HepG2 (cell line): ENCODE results near the gene RBM12. TPM values are rescaled to one million over a fixed set of nuclear protein-coding genes. Genes with fewer than 3 reads are reported as not detected.

Experiments used
- ATAC-seq: fragments of 200-7000 bp; cut with Tn5 transposase; 3 replicates; pipeline ENCODE4 v1.9.1; 2020; ENCODE audit warnings: mild to moderate bottlenecking, moderate library complexity
- BruUV-seq: library from RNA; stranded (reverse); fragments of 400-500 nt; replicated peaks from 2 replicates; lab custom pipeline; 2021; lab: Mats Ljungman, UMichigan
- CTCF ChIA-PET: fragments of 300-600 bp; formaldehyde crosslinking; extraction: SDS; loops from one replicate; lab custom pipeline; 2021; ENCODE audit warnings: low total read pairs, inconsistent platforms, low intra/inter-chr PET ratio; lab: Yijun Ruan, JAX
- POLR2A ChIA-PET: fragments of 350-600 bp; sonication (Branson Sonifier 250); formaldehyde crosslinking; loops from one replicate; lab custom pipeline; 2020; ENCODE audit warnings: antibody characterized with exemption, inconsistent platforms; lab: Yijun Ruan, JAX
- DNase-seq: peaks from one replicate; pipeline ENCODE4 v3.0.0-alpha.2; 2015; ENCODE audit warnings: low spot score
- FAIRE-seq: peaks from 3 replicates; lab custom pipeline; 2011; peaks lifted over from hg19 to GRCh38; lab: Jason Lieb, UNC
- H2AFZ ChIP-seq: one replicate; pipeline ENCODE4 v1.6.1; 2011; ENCODE audit warnings: low read length, inconsistent platforms
- H3K27ac ChIP-seq: fragments of 300-600 bp; 3 replicates; pipeline ENCODE4 v1.8.0; 2011; ENCODE audit warnings: mixed run types, mild to moderate bottlenecking, mixed read lengths, low read length, inconsistent platforms; ENCODE audit not compliant: insufficient read depth; ENCODE audit errors: extremely low read length
- H3K27me3 ChIP-seq, 2 experiments: fragments of 200-600 bp in 1 of 2; 2 replicates in 1 of 2; 3 replicates in 1 of 2; pipeline versions ENCODE4 v1.6.0 to v1.8.0; 2011; ENCODE audit warnings: low read length in 2 of 2, mild to moderate bottlenecking in 2 of 2, moderate library complexity in 2 of 2, inconsistent platforms in 1 of 2; ENCODE audit not compliant: insufficient read depth in 2 of 2, control insufficient read depth in 1 of 2
- H3K36me3 ChIP-seq, 2 experiments: fragments of 200-600 bp in 1 of 2; replicated peaks in 1 of 2; 2 replicates in 1 of 2; 3 replicates in 1 of 2; pipeline versions ENCODE4 v1.5.1 to v1.8.0; 2011; ENCODE audit warnings: low read length in 2 of 2, inconsistent platforms in 1 of 2; ENCODE audit not compliant: insufficient read depth in 2 of 2, control insufficient read depth in 1 of 2
- H3K4me1 ChIP-seq: 2 replicates; pipeline ENCODE4 v1.5.1; 2012; ENCODE audit warnings: low read length, inconsistent platforms; ENCODE audit not compliant: insufficient read depth
- H3K4me2 ChIP-seq: 2 replicates; pipeline ENCODE4 v1.6.0; 2011; ENCODE audit warnings: low read depth, low read length, inconsistent platforms
- H3K4me3 ChIP-seq, 3 experiments: fragments of 200-600 bp in 1 of 3; sonication (generic), shearing (Covaris generic) in 1 of 3; replicated peaks in 1 of 3; 2 replicates each; pipeline ENCODE4 v1.5.1; 2011 to 2016; ENCODE audit warnings: low read length in 3 of 3, inconsistent platforms in 2 of 3, low read depth in 2 of 3, mild to moderate bottlenecking in 2 of 3, control low read depth in 1 of 3, mixed read lengths in 1 of 3; ENCODE audit not compliant: insufficient read depth in 1 of 3
- H3K79me2 ChIP-seq: one replicate; pipeline ENCODE4 v1.6.1; 2011; ENCODE audit warnings: low read length, inconsistent platforms; ENCODE audit not compliant: insufficient read depth
- H3K9ac ChIP-seq: 2 replicates; pipeline ENCODE4 v1.6.0; 2011; ENCODE audit warnings: mild to moderate bottlenecking, low read depth, low read length, inconsistent platforms; ENCODE audit not compliant: insufficient read depth
- H3K9me3 ChIP-seq: 2 replicates; pipeline ENCODE4 v1.5.1; 2012; ENCODE audit warnings: mild to moderate bottlenecking, low read length
- H4K20me1 ChIP-seq: 2 replicates; pipeline ENCODE4 v1.6.0; 2011; ENCODE audit warnings: inconsistent platforms, mild to moderate bottlenecking, low read length, moderate library complexity; ENCODE audit not compliant: insufficient read depth
- GATA4 ChIP-seq: sonication (generic); IDR thresholded peaks from 2 replicates; pipeline ENCODE4 v1.6.1; 2016; ENCODE audit warnings: antibody characterized with exemption, low read depth, borderline replicate concordance
- HNRNPH1 ChIP-seq: fragments of 200-400 bp; formaldehyde crosslinking; optimal IDR thresholded peaks from 2 replicates; pipeline ENCODE3; 2017; ENCODE audit warnings: mild to moderate bottlenecking, low read depth, low read length
- ISL2 ChIP-seq: sonication (generic); formaldehyde crosslinking; IDR thresholded peaks from 2 replicates; pipeline ENCODE4 v1.5.0; 2020; ENCODE audit warnings: missing genetic modification reagents
- KDM5A ChIP-seq: fragments of 200-600 bp; sonication (generic); IDR thresholded peaks from 2 replicates; pipeline ENCODE4 v1.7.0; 2018; ENCODE audit warnings: antibody characterized with exemption, mild to moderate bottlenecking, low read length, borderline replicate concordance
- NCOA2 ChIP-seq: sonication (generic); formaldehyde crosslinking; IDR thresholded peaks from 2 replicates; pipeline ENCODE4 v1.8.0; 2022; ENCODE audit warnings: inconsistent platforms
- SMC3 ChIP-seq: IDR thresholded peaks from 2 replicates; pipeline ENCODE4 v1.6.1; 2011; ENCODE audit warnings: low read length, improper control_type of control experiment
- SP5 ChIP-seq: IDR thresholded peaks from 2 replicates; pipeline ENCODE4 v1.6.1; 2016; ENCODE audit warnings: low read depth, borderline replicate concordance
- SRF ChIP-seq: IDR thresholded peaks from 2 replicates; pipeline ENCODE4 v1.6.1; 2011; ENCODE audit warnings: mild to moderate bottlenecking, low read depth, low read length, moderate library complexity
- ZFP36L1 ChIP-seq: sonication (generic); formaldehyde crosslinking; IDR thresholded peaks from 2 replicates; pipeline ENCODE4 v1.8.0; 2022; ENCODE audit warnings: mild to moderate bottlenecking, missing genetic modification reagents, moderate library complexity
- ZNF329 ChIP-seq: sonication (generic); formaldehyde crosslinking; IDR thresholded peaks from 2 replicates; pipeline ENCODE4 v1.9.0; 2021; ENCODE audit warnings: low read depth, mild to moderate bottlenecking, missing genetic modification reagents
- ZNF335 ChIP-seq: sonication (generic); formaldehyde crosslinking; IDR thresholded peaks from 2 replicates; pipeline ENCODE4 v1.4.0; 2020; ENCODE audit warnings: missing genetic modification reagents
- ZNF503 ChIP-seq: sonication (generic); formaldehyde crosslinking; IDR thresholded peaks from 2 replicates; pipeline ENCODE4 v1.4.0; 2020; ENCODE audit warnings: missing genetic modification reagents
- ZNF746 ChIP-seq: sonication (generic); formaldehyde crosslinking; IDR thresholded peaks from 2 replicates; pipeline ENCODE4 v1.8.0; 2022; ENCODE audit warnings: mild to moderate bottlenecking, missing genetic modification reagents
- ZNF773 ChIP-seq: sonication (generic); formaldehyde crosslinking; IDR thresholded peaks from 2 replicates; pipeline ENCODE4 v1.4.0; 2020; ENCODE audit warnings: missing genetic modification reagents, borderline replicate concordance
- WGBS: methylation state at CpG from one replicate; pipeline ENCODE4 v1.1.6; 2017; ENCODE audit warnings: low lambda C conversion rate; 5-methylcytosine and 5-hydroxymethylcytosine counted together
- in situ Hi-C: cut with HindIII; loops from 2 replicates; pipeline ENCODE4 v1.10.0; 2017; ENCODE audit warnings: low pct_unique_long_range_greater_than_20kb; ENCODE audit not compliant: extremely low pct_ligation_motif_present
- intact Hi-C: fragments of 100-400 bp; cut with micrococcal nuclease; formaldehyde crosslinking; loops from one replicate; pipeline ENCODE4 v1.10.0; 2022; ENCODE audit not compliant: unreplicated experiment
- polyA plus RNA-seq, 8 experiments: library from polyadenylated mRNA; depleted of rRNA in 3 of 8; stranded (reverse) in 7 of 8; unstranded in 1 of 8; fragments of >200 nt; fragmentation: Illumina TruSeq in 4 of 8; extraction: Trizol in 4 of 8; gene quantifications; 2 replicates each; pipeline versions ENCODE4 v1.2.1 to v1.2.3, GENCODE V29; 2011 to 2016; ENCODE audit warnings: low read depth in 4 of 8, missing spikeins in 1 of 8, mixed read lengths in 1 of 8; ENCODE audit not compliant: insufficient read depth in 1 of 8
- total RNA-seq, 5 experiments: library from RNA; depleted of rRNA; stranded (reverse); fragments of >200 nt; fragmentation: Illumina TruSeq; extraction: Trizol; gene quantifications; 2 replicates each; pipeline ENCODE4 v1.2.3, GENCODE V29; 2016; ENCODE audit warnings: low read depth in 1 of 5
- TF ChIP-seq, protein P1 (sequence below), 2 experiments: fragments of 450-650 bp in 1 of 2; sonication (generic) in 1 of 2; formaldehyde crosslinking in 1 of 2; IDR thresholded peaks; 2 replicates each; pipeline versions ENCODE4 v1.6.1 to v1.8.0; 2016 to 2022; ENCODE audit warnings: antibody characterized with exemption in 1 of 2, mild to moderate bottlenecking in 1 of 2, missing genetic modification reagents in 1 of 2

RBM12 gene
- total and polyA plus RNA-seq, 2 of the 13 experiments (the other 11 are each of a cell fraction or from before 2014, with no cell fraction given) = 97.9 to 104 TPM

GRCh38 chr20:35669221-35669620 is 4.5 kb upstream of the RBM12 start:
- DNase-seq = no peak
- Histone ChIP-seq H3K36me3 (peaks cover 17 to 42% of the 10 kb centered on the region in 2 experiments), H3K27ac (no peak overlapping the region), H3K9me3 (no peaks in the 10 kb centered on the region), H3K4me2 (no peak overlapping the region), H3K27me3 (no peaks in the 10 kb centered on the region; a peak in 1 of 5 replicates), H3K79me2 (peaks cover 6% of the 10 kb centered on the region), H3K9ac (no peak overlapping the region), H3K4me1 (peaks cover 5% of the 10 kb centered on the region; the same call in 1 of the 2 replicates), H4K20me1 (no peaks in the 10 kb centered on the region), H2AFZ (no peak overlapping the region), H3K4me3 (no peak overlapping the region)
- intact Hi-C loops = no loop called here
- WGBS = 94% methylated on average over 5 of the region's 5 CpGs
- no TSS peak for BruUV-seq
- no peak for ATAC-seq
- ChIA-PET POLR2A (no interaction called here), CTCF (no interaction called here)
- in situ Hi-C loops = no loop called here
- no peak for FAIRE-seq
- TF ChIP-seq NCOA2 (no peak), GATA4 (no peak), ZFP36L1 (CRISPR knock-in tag) (no peak), ZNF773 (CRISPR knock-in tag) (no peak), HNRNPH1 (no peak), KDM5A (no peak), ISL2 (CRISPR knock-in tag) (no peak), ZNF503 (no peak), ZNF329 (CRISPR knock-in tag) (no peak), SP5 (CRISPR knock-in tag) (no peak), SRF (no peak), ZNF335 (no peak), ZNF746 (no peak), SMC3 (no peak)
- TF ChIP-seq, protein P1, sequence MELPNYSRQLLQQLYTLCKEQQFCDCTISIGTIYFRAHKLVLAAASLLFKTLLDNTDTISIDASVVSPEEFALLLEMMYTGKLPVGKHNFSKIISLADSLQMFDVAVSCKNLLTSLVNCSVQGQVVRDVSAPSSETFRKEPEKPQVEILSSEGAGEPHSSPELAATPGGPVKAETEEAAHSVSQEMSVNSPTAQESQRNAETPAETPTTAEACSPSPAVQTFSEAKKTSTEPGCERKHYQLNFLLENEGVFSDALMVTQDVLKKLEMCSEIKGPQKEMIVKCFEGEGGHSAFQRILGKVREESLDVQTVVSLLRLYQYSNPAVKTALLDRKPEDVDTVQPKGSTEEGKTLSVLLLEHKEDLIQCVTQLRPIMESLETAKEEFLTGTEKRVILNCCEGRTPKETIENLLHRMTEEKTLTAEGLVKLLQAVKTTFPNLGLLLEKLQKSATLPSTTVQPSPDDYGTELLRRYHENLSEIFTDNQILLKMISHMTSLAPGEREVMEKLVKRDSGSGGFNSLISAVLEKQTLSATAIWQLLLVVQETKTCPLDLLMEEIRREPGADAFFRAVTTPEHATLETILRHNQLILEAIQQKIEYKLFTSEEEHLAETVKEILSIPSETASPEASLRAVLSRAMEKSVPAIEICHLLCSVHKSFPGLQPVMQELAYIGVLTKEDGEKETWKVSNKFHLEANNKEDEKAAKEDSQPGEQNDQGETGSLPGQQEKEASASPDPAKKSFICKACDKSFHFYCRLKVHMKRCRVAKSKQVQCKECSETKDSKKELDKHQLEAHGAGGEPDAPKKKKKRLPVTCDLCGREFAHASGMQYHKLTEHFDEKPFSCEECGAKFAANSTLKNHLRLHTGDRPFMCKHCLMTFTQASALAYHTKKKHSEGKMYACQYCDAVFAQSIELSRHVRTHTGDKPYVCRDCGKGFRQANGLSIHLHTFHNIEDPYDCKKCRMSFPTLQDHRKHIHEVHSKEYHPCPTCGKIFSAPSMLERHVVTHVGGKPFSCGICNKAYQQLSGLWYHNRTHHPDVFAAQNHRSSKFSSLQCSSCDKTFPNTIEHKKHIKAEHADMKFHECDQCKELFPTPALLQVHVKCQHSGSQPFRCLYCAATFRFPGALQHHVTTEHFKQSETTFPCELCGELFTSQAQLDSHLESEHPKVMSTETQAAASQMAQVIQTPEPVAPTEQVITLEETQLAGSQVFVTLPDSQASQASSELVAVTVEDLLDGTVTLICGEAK (IDR thresholded peaks at IDR 0.05) = no peak
- TF ChIP-seq, protein P1 (CRISPR knock-in tag; IDR thresholded peaks at IDR 0.05) = no peak
